Mesothelial cell of epicardium (in vitro differentiated cells): ENCODE data around the gene POLH. TPM values are rescaled to one million over a fixed set of nuclear protein-coding genes. Genes with fewer than 3 reads are reported as not detected.

Source experiments
- DNase-seq, 2 experiments: peaks; one replicate each; pipeline ENCODE4 v3.0.0; 2021; ENCODE audit warnings: low spot score in 2 of 2; ENCODE audit not compliant: unreplicated experiment in 2 of 2
- H3K27ac Mint-ChIP-seq: 2 replicates; pipeline ENCODE4 v1.8.0; 2021; ENCODE audit warnings: mixed read lengths
- H3K27me3 Mint-ChIP-seq: 2 replicates; pipeline ENCODE4 v1.8.0; 2021; ENCODE audit warnings: low read depth, mixed read lengths
- H3K36me3 Mint-ChIP-seq: 2 replicates; pipeline ENCODE4 v1.8.0; 2021; ENCODE audit warnings: mixed read lengths
- H3K4me1 Mint-ChIP-seq: 2 replicates; pipeline ENCODE4 v1.8.0; 2021; ENCODE audit warnings: mixed read lengths
- H3K4me3 Mint-ChIP-seq: 2 replicates; pipeline ENCODE4 v1.8.0; 2021; ENCODE audit warnings: mild to moderate bottlenecking, moderate library complexity, mixed read lengths
- H3K9me3 Mint-ChIP-seq: 2 replicates; pipeline ENCODE4 v1.8.0; 2021; ENCODE audit warnings: mixed read lengths
- CTCF ChIP-seq: fragments of 200-600 bp; sonication (generic); IDR thresholded peaks from one replicate; pipeline ENCODE4 v1.5.0; 2021; ENCODE audit warnings: antibody characterized with exemption; ENCODE audit not compliant: unreplicated experiment
- total RNA-seq: library from RNA; stranded (reverse); gene quantifications from 3 replicates; pipeline ENCODE4 v1.2.1, GENCODE V29; 2021

POLH gene
- total RNA-seq, 1 donor from 2014 or later, result 21.8 TPM

GRCh38 chr6:43614396-43614730, 38.4 kb downstream of the POLH start:
- H3K4me3 Mint-ChIP-seq, result no peak overlapping the region
- no peak for TF ChIP-seq CTCF
- no peaks in the 10 kb centered on the region for H3K27me3 Mint-ChIP-seq
- H3K4me1 Mint-ChIP-seq, result no peaks in the 10 kb centered on the region
- H3K36me3 Mint-ChIP-seq, result peaks cover 8% of the 10 kb centered on the region
- no peak overlapping the region for H3K27ac Mint-ChIP-seq
- no peaks in the 10 kb centered on the region for H3K9me3 Mint-ChIP-seq
- DNase-seq, result no peak

GRCh38 chr6:43616725-43617472, 40.9 kb downstream of the POLH start:
- no peaks in the 10 kb centered on the region for H3K27me3 Mint-ChIP-seq
- TF ChIP-seq CTCF, result no peak
- H3K4me1 Mint-ChIP-seq, result no peaks in the 10 kb centered on the region
- DNase-seq, result no peak
- H3K9me3 Mint-ChIP-seq, result no peaks in the 10 kb centered on the region
- no peak overlapping the region for H3K4me3 Mint-ChIP-seq
- peaks cover 16% of the 10 kb centered on the region for H3K36me3 Mint-ChIP-seq
- no peak overlapping the region for H3K27ac Mint-ChIP-seq

- DNase-seq, result no peak
- Mint-ChIP-seq H3K36me3 (peaks cover 32% of the 10 kb centered on the region), H3K27ac (no peak overlapping the region), H3K27me3 (no peaks in the 10 kb centered on the region), H3K9me3 (no peaks in the 10 kb centered on the region), H3K4me3 (no peak overlapping the region), H3K4me1 (no peaks in the 10 kb centered on the region)
- TF ChIP-seq CTCF, result no peak
Observed at GRCh38 chr6:43621078-43621835, 45.3 kb downstream of the POLH start.

- no peaks in the 10 kb centered on the region for H3K9me3 Mint-ChIP-seq
- peaks cover 34% of the 10 kb centered on the region for H3K36me3 Mint-ChIP-seq
- peaks cover under 1% of the 10 kb centered on the region for H3K4me1 Mint-ChIP-seq
- H3K4me3 Mint-ChIP-seq, result no peak overlapping the region
- no peak for DNase-seq
- no peak overlapping the region for H3K27ac Mint-ChIP-seq
- TF ChIP-seq CTCF, result no peak
- H3K27me3 Mint-ChIP-seq, result no peaks in the 10 kb centered on the region
Observed at GRCh38 chr6:43621836-43622180, 45.8 kb downstream of the POLH start.

GRCh38 chr6:43622541-43622940, 46.6 kb downstream of the POLH start:
- H3K36me3 Mint-ChIP-seq, result peaks cover 38% of the 10 kb centered on the region
- H3K4me3 Mint-ChIP-seq, result no peak overlapping the region
- no peaks in the 10 kb centered on the region for H3K27me3 Mint-ChIP-seq
- H3K4me1 Mint-ChIP-seq, result peaks cover 8% of the 10 kb centered on the region
- no peak for DNase-seq
- H3K27ac Mint-ChIP-seq, result no peak overlapping the region
- TF ChIP-seq CTCF, result no peak
- no peaks in the 10 kb centered on the region for H3K9me3 Mint-ChIP-seq
